C1 segment of cervical spinal cord (tissue), 14 donors: Measurements from ENCODE around the gene CUEDC2.

Source experiments
- DNase-seq, 14 donors: peaks; one replicate each; lab custom pipeline; 2025; lab: John Stamatoyannopoulos, UW

Gene CUEDC2

DNA sequence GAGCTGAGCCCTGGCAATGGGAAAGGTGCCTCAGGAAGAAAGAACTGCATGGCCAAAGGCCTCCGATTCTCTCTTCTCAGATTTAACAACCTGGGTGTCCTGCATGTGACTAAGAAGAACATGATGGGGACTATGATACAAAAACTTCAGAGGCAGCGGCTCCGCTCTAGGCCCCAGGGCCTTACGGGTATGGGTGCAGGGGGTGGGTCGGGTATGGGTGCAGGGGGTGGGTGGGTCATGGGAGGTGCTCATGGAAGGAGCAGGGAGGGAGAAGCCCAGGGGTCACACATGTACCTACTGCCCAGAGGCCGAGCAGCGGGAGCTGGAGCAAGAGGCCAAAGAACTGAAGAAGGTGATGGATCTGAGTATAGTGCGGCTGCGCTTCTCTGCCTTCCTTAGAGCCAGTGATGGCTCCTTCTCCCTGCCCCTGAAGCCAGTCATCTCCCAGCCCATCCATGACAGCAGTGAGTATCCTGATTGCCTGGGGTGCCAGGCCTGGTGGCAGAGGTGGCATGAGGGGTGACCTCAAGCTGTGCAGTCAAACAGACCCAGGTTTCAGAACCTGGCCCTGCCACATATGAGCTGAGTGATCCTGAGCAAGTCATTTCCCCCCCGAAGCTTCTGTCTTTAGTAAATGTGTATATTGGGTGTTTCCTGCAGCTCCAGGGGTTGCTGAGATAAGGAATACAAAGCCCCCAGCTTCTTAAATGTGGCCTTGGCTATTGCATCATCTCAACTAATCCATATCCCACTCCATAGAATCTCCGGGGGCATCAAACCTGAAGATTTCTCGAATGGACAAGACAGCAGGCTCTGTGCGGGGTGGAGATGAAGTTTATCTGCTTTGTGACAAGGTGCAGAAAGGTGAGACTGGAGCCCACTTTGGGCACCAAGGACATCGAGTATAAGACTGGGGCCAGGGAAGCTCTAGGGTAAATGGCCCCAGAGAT lies 34.9 kb downstream of the CUEDC2 start:
- DNase-seq: no peak

DNA sequence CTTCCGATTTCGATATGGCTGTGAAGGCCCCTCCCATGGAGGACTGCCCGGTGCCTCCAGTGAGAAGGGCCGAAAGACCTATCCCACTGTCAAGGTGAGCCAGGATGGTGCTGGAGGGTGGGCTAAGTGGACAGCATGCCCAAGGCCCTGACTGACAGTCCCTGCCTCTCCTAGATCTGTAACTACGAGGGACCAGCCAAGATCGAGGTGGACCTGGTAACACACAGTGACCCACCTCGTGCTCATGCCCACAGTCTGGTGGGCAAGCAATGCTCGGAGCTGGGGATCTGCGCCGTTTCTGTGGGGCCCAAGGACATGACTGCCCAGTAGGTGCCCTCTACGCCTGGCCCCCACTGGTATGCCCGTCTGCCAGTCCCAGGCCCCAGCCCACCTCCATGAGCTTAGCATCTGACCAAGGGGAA lies 35.6 kb downstream of the CUEDC2 start:
- DNase-seq: no peak

DNA sequence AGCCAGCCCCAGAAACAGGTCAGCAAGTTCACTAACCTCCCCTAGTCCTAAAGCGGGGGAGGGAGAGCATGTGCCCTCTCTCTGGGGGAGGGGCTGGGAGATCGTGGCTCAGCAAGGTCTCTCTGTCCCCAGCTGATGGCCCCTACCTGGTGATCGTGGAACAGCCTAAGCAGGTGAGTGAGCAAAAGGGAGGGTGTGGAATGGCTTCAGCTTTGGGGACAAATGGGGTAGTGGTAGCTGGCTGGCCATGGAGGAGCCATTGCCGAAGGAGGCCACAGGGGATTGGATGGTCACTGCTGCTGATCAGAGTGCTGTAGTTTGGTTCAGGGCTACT lies 36.1 kb downstream of the CUEDC2 start:
- no peak for DNase-seq

DNA sequence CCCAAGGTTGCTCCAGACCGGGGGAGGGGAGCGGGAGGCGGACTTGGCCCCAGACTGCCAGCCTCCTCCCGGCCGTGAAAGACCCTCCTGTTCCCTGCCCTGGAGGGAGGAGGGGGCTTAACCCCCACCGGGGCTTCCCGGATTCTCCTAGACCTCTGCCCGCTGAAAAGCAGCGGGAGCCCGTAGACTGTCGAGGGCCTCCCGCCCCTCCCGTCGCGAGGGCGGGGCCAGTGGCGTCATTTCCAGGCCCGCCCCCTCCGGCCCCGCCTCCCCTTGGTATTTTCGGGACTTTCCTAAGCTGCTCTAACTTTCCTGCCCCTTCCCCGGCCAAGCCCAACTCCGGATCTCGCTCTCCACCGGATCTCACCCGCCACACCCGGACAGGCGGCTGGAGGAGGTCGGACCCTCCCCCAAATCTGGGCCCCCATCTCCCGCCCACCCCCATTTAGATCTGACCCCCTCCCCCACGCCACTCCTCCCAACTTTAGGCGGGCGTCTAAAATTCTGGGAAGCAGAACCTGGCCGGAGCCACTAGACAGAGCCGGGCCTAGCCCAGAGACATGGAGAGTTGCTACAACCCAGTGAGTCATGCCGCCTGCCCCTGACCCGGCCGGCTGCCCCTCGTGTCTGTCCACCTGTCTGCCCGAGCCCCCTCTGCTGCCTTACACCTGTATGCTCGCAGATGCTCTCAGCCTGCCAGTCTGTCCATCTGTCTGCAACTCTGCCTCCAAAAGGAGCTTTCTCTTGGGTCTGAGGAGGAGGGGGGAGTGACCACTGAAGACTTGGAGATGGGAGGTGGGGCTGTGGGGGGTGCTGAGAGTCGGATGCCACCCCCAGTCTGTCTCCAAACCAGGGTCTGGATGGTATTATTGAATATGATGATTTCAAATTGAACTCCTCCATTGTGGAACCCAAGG lies 36.7 kb downstream of the CUEDC2 start, which contains the start of gene NFKB2:
Gene NFKB2 (plus strand): TSS at position 306 of the 917 bp plus-strand sequence. CDS start 255 bp downstream, at position 561.
- DNase-seq: peak in 12 of 14 donors; percentile 16 to 84 (median 60)

DNA sequence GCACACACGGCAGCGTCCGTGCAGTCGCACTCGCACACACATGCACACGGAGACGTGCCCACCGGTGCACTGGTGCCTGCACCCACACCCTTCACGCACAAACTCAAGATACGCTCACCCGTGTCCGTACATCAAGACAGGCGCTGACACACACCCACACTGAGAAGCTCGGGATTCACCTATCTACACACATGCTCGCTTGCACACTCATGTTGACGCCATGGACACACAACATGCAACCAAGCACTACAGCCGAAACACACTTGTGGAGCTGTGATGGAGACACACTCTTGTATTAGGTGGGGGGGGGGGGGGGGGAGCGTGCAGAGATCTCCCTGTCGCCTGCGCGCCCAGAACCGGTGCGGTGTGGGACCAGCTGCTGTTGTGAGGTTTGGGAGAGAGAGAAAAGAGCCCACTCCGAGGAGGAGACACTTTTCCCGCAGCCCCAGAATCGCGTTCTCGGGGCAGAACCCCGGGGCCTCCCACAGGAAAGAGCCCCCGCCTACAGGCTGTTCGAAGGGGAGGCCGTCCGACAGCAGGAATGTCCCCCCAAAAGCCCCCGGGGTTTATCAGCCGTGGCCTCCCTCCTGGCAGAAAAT lies 37.5 kb downstream of the CUEDC2 start:
- DNase-seq: peak in 1 of 14 donors; percentile 46

DNA sequence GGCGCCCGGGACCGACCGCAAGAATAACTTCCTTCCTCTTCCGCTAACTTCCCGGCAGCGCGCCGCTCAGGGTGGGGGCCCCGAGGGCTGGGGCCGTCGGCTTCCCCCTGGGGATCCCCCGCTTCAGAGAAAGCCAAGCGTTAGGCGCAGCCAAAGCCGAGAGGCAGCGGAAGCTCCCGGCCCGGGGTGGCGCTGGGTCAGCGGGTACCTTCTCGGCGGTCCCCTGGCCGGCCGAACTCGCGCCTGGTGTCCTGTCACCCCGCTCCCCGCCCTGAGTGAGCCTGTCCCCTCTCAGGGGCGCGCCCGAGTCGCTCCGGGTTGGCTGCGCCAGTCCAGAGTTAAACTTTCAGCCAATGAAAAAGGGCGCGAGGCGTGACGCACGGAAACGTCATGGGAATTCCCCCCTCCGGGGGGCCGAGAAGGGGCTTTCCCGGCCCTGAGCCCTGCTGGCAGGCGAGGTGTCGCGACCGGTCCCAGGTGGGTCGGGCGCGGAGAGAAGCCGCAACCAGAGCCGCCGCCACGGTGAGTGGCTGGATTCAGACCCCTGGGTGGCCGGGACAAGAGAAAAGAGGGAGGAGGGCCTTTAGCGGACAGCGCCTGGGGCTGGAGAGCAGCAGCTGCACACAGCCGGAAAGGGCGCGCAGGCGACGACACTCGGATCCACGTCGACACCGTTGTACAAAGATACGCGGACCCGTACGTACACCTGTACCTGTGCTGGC lies 38.1 kb downstream of the CUEDC2 start:
- DNase-seq: peak; percentile 45 to 96 (median 86)

DNA sequence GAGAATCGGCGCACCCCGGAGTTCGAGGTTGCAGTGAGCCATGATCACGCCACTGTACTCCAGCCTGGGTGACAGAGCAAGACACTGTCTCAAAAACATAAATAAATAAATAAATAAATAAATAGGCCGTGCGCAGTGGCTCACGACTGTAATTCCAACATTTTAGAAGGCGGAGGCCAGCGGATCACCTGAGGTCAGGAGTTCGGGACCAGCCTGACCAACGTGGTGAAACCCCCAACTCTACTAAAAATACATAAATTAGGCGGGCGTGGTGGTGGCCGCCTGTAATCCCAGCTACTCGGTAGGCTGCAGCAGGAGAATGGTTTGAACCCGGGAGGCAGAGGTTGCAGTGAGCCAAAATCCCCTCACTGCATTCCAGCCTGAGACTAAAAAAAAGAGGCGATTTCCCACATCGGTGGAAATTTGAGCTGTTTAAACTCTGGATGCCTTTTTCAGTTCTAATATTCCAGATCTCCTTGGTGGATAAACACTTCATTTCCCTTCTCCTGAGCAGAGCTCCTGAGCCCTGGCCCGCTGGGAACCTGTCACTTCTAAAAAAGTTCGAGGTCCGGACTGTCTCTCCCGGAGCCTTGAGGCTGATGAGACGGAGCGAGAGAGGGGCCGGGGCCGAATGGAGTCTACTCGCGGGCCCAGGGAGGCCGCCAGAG lies 38.8 kb downstream of the CUEDC2 start:
- DNase-seq: no peak

DNA sequence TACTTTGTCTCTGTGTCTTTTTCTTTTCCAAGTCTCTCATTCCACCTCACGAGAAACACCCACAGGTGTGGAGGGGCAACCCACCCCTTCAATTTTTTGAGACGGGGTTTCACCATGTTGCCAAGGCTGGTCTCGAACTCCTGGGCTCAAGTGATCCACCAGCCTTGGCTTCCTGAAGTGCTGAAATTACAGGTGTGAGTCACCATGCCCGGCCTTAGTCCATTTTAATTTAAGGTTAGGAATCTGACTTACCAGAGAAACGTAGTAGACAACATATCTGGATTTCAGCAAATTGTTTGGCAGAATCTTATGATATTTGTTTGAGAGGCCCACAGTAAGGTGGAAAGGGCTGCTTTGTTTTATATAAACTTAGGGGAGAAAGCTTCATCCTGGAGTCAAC lies 40.1 kb downstream of the CUEDC2 start:
- DNase-seq: no peak

DNA sequence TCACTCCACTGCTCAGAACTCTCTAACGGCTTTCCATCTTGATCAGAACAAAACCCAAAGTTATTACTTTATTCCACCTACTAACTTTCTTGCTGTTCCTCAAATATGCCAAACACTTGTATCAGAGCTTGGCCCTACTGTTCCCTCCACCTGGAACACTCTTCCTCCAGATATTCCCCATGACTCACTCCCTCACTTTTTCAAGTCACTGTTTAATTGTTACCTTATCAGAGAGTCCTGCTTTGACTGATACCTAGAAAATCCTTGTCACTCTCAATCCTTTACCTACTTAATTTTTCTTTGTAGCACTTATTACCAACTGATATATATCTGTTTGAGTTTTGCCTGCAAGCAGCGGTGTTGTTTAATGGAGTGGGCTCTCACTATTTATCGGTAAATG lies 42.5 kb downstream of the CUEDC2 start:
- no peak for DNase-seq

DNA sequence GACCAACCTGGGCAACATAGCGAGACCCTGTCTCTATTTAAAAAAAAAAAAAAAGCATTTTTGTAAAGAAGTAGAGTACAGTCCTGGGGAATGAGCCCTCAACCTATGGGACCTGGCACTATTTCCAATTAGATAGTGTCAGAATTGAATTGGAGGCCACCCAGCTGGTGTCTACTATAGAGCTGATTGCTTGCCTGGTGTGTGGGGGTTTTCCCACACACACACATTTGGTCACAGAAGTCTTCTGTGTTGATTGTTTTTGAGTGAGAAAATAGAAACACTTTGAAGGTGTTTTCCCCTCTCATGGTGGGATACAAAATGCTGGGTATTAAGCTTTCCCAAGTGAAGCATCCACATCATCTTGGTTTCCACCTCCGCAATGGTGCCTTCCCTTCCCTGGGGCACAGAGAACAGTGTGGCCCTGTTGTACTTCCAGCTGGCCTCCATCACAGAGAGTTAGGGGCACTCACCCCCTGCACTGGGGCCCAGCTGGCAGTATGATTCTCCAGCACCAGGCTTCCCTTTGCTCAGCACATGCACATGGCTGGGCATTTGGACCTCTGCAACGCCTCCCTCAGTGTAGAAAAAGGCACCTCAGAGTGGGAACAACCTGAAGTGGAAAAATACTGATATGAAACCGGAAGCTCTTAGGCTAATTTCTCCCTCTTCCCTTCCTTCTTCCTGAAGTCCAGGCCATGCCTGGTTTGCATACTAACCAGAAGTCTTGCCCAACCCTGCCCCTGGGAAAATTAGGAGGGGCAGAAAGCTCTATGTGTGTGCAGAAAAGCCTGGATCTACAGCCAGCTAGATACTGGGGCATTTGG lies 47.6 kb downstream of the CUEDC2 start:
- no peak for DNase-seq

DNA sequence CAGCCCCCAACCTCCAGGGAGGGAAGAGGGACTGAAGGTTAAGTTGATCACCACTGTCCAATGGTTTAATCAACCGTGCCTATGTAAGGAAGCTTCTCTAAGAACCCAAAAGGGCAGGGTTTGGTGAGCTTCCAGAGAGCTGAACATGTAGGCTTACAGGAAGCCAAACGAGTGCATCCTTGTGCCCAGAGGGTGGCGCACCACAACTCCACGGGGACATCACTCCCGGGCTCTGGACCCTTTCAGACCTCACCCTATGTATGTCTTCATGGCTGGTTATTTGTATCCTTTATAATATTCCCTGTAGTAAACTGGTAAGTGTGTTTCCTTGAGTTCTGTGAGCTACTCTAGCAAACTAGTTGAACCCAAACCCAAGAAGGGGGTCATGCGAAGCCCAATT lies 48.3 kb downstream of the CUEDC2 start:
- DNase-seq: no peak

DNA sequence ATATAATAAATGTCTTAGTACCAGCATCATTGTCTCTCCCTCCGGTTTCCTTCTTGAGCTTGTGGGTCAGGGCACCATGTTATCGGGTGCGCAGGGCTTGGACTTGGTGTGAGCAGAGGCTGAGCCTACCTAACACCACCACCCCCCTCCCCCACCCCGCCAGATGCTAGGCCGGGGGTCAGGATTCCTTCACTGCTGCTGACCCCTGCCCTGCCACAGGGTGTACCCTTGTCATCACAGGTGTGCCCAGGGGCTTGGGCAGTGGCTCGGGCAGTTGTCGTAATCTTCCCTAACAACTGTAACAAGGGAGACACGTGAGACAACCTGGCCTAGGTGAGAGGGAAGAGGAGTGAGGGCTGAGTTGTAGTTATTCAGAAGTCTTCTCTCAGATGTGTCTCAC lies 49.5 kb downstream of the CUEDC2 start:
- no peak for DNase-seq

DNA sequence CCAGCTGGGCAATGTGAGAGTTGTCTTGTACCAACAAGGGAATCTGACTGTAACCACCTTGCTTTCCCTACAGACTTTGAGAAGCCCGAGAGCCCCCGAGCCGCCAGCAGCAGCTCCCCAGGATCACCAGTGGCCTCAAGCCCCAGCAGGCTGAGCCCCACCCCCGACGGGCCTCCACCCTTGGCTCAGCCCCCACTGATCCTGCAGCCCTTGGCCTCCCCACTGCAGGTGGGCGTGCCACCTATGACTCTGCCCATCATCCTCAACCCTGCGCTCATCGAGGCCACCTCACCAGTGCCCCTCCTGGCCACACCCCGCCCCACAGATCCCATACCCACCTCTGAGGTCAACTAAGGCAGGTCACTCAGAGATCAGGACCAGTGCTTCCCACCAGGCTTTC lies 50.4 kb downstream of the CUEDC2 start:
- no peak for DNase-seq

DNA sequence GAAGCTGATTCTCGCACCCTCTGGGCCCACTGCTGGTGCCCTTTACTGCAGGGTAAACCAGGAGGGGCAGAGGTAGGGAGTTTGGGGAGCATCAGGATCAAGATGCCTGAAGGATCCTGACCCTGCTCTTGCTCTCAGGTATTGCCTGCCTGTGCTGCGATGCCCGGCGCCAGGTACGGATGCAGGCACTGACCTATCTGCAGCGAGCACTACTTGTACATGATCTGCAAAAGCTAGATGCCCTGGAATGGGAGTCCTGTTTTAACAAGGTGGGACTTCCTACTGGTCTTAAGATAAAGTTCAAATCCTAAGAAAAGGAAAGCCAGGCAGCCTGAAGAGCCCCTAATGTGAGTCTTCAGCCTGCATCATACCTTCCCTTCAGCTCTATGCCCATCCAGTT lies 53.0 kb downstream of the CUEDC2 start:
- no peak for DNase-seq

DNA sequence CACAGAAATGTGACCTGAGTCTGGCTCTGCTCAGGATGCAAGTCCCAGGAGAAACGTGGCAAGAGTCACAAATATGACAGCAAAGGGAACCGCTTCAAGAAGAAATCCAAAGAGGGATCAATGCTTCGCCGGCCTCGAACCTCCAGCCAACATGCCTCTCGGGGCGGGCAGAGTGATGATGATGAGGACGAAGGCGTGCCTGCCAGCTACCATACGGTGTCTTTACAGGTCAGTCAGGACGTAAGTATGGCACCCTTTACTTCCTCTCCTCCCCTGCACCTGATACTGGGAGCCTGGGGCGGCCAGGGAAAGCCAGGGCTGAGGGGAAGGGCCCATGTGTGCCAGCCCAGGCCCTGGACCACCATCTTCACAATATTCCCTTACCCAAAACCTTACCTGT lies 55.5 kb downstream of the CUEDC2 start:
- no peak for DNase-seq

DNA sequence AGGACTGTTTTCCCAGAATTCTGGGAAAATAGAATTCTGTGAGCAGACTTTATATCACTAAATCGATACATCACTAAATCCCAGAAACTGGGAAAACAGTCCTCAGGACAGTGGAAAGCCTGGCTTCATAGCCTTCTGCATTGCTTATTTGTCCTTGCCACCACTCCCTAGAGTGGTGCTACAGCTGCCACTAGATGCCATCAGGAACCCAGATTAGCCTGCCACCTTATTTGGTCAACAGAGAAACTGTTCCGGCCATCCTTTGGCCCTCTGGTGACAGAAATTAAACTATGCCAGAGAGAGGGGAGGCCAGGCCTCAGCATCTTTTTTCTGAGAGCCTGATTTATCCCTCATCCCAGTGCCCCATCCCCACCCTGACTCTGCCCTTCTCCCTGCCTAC lies 56.5 kb downstream of the CUEDC2 start:
- DNase-seq: no peak

DNA sequence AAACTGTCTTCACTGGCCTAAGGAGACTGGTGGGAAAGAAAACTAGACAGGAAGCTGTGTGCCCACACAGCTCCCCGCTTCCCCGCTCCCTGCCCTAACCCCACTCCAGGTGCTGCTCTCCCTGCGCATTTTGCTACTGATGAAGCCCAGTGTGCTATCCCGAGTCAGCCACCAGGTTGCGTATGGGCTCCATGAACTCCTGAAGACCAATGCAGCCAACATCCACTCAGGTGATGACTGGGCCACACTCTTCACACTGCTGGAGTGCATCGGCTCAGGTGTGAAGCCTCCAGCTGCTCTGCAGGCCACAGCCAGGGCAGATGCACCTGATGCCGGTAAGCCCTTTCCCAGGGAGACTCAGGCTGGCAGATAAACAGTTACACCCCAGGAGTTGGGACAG lies 57.1 kb downstream of the CUEDC2 start:
- no peak for DNase-seq
